Panc1 (cell line): Measurements from ENCODE around the gene GFRA1. TPM values are rescaled to one million over a fixed set of nuclear protein-coding genes. Genes with fewer than 3 reads are reported as not detected.

Source experiments
- ATAC-seq: fragments of 200-7000 bp; cut with Tn5 transposase; 2 replicates; pipeline ENCODE4 v1.9.1; 2020; ENCODE audit warnings: mild to moderate bottlenecking, moderate library complexity
- BruUV-seq: library from RNA; stranded (reverse); fragments of 400-500 nt; replicated peaks from 2 replicates; lab custom pipeline; 2021; lab: Mats Ljungman, UMichigan
- CTCF ChIA-PET: fragments of 300-600 bp; sonication (Branson Sonifier 250); formaldehyde crosslinking; loops from one replicate; lab custom pipeline; 2022; ENCODE audit warnings: antibody characterized with exemption; lab: Charles Lee
- POLR2A ChIA-PET: fragments of 300-600 bp; sonication (Branson Sonifier 250); formaldehyde crosslinking; loops from one replicate; lab custom pipeline; 2022; ENCODE audit warnings: antibody characterized with exemption; lab: Charles Lee
- DNase-seq: peaks from one replicate; pipeline ENCODE4 v3.0.0-alpha.2; 2010; ENCODE audit warnings: low read depth, low spot score
- H3K27ac ChIP-seq: 2 replicates; pipeline ENCODE4 v1.5.1; 2011; ENCODE audit warnings: mild to moderate bottlenecking, low read length, inconsistent platforms
- H3K27me3 ChIP-seq: fragments of 200-500 bp; sonication (Bioruptor generic); 2 replicates; pipeline ENCODE4 v1.6.0; 2014; ENCODE audit warnings: low read length, inconsistent platforms; ENCODE audit not compliant: control insufficient read depth, insufficient read depth
- H3K36me3 ChIP-seq: fragments of 200-500 bp; sonication (Bioruptor generic); 2 replicates; pipeline ENCODE4 v1.5.1; 2014; ENCODE audit warnings: inconsistent platforms, mild to moderate bottlenecking, low read length, moderate library complexity; ENCODE audit not compliant: control insufficient read depth, insufficient read depth
- H3K4me1 ChIP-seq: 2 replicates; pipeline ENCODE4 v1.5.1; 2011; ENCODE audit warnings: inconsistent platforms, mild to moderate bottlenecking, low read length, moderate library complexity; ENCODE audit not compliant: control insufficient read depth, insufficient read depth
- H3K4me3 ChIP-seq, 2 experiments: 2 replicates each; pipeline ENCODE4 v1.5.1; 2011 to 2012; ENCODE audit warnings: low read depth in 2 of 2, low read length in 2 of 2, mild to moderate bottlenecking in 2 of 2, inconsistent platforms in 1 of 2, moderate library complexity in 1 of 2
- H3K9me3 ChIP-seq: fragments of 200-500 bp; sonication (Bioruptor generic); 2 replicates; pipeline ENCODE4 v1.5.1; 2014; ENCODE audit warnings: low read depth, mild to moderate bottlenecking, inconsistent platforms, low read length, moderate library complexity; ENCODE audit not compliant: control insufficient read depth, insufficient read depth
- POLR2AphosphoS5 ChIP-seq: IDR thresholded peaks from 2 replicates; pipeline ENCODE4 v1.6.1; 2012; ENCODE audit warnings: mild to moderate bottlenecking, low read depth, low read length, moderate library complexity
- SIN3A ChIP-seq: IDR thresholded peaks from 2 replicates; pipeline ENCODE4 v1.6.1; 2012; ENCODE audit warnings: low read depth, mild to moderate bottlenecking, low read length, moderate library complexity, borderline replicate concordance; ENCODE audit not compliant: insufficient read depth
- TCF7L2 ChIP-seq: IDR thresholded peaks from 2 replicates; pipeline ENCODE4 v1.6.1; 2011; ENCODE audit warnings: mild to moderate bottlenecking, low read depth, low read length, inconsistent platforms
- in situ Hi-C: cut with HindIII; loops from 2 replicates; pipeline ENCODE4 v1.10.0; 2016; ENCODE audit warnings: low sequenced_read_pairs, low pct_unique_long_range_greater_than_20kb
- intact Hi-C: fragments of 100-400 bp; cut with micrococcal nuclease; formaldehyde crosslinking; loops from one replicate; pipeline ENCODE4 v1.10.0; 2022; ENCODE audit not compliant: unreplicated experiment
- total RNA-seq: library from RNA; stranded (reverse); gene quantifications from one replicate; pipeline ENCODE4 v1.2.1, GENCODE V29; 2021; ENCODE audit not compliant: unreplicated experiment
- TF ChIP-seq, protein P1 (sequence below), 2 experiments: IDR thresholded peaks; 2 replicates each; pipeline ENCODE4 v1.6.1; 2011 to 2012; ENCODE audit warnings: low read depth in 2 of 2, control low read depth in 1 of 2, low read length in 1 of 2, mild to moderate bottlenecking in 1 of 2, moderate library complexity in 1 of 2; ENCODE audit not compliant: insufficient read depth in 1 of 2
- TF ChIP-seq, protein P2 (sequence below): fragments of 450-650 bp; IDR thresholded peaks from 2 replicates; pipeline ENCODE4 v1.5.1; 2017; ENCODE audit warnings: mild to moderate bottlenecking

The GFRA1 gene
- total RNA-seq, 1 experiment from 2014 or later: 0.10 TPM

DNA sequence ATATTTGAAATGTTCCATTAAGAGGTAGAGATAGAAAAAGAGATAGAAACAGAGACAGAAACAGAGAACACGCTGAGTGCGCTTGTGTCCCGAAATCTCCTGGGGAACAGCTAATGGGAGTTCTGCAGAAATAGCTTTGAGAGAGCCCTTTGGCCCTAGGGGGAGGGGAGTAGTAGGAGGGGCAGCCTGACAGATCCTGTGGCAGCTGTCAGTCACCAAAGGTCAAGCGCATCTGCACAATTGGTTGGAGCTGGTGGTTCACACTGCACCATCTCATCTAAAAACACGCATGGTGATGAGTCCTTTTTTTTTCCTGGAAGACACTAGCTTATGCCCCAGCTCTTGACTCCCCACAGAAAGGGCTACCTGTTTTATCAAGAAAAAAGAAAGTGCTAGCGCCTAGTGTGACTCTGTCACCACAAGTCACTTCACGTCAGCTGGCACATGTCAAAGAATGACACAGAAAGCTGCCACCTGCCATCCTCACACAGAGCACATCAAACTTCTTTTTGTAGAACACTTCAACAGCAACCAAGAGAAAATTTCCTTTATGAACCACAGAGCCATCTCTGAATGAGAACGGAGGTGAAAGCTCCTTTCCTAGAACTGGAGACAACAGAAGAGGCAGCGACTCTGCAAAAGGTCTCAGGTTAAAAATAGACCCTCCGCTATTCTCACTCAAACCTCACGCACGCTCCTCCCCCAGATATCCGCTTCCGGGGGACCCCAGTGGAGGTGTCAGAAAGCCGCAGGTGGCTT, 125.7 kb downstream of the GFRA1 start:
- Histone ChIP-seq H3K4me3 (no peak overlapping the region), H3K9me3 (no peaks in the 10 kb centered on the region), H3K27me3 (no peaks in the 10 kb centered on the region; the same call in 1 of the 2 replicates), H3K4me1 (no peaks in the 10 kb centered on the region), H3K36me3 (no peaks in the 10 kb centered on the region), H3K27ac (no peak overlapping the region)
- DNase-seq: no peak
- POLR2A ChIA-PET: no interaction called here
- TF ChIP-seq SIN3A (no peak), TCF7L2 (no peak), POLR2AphosphoS5 (no peak)
- TF ChIP-seq, protein P1, sequence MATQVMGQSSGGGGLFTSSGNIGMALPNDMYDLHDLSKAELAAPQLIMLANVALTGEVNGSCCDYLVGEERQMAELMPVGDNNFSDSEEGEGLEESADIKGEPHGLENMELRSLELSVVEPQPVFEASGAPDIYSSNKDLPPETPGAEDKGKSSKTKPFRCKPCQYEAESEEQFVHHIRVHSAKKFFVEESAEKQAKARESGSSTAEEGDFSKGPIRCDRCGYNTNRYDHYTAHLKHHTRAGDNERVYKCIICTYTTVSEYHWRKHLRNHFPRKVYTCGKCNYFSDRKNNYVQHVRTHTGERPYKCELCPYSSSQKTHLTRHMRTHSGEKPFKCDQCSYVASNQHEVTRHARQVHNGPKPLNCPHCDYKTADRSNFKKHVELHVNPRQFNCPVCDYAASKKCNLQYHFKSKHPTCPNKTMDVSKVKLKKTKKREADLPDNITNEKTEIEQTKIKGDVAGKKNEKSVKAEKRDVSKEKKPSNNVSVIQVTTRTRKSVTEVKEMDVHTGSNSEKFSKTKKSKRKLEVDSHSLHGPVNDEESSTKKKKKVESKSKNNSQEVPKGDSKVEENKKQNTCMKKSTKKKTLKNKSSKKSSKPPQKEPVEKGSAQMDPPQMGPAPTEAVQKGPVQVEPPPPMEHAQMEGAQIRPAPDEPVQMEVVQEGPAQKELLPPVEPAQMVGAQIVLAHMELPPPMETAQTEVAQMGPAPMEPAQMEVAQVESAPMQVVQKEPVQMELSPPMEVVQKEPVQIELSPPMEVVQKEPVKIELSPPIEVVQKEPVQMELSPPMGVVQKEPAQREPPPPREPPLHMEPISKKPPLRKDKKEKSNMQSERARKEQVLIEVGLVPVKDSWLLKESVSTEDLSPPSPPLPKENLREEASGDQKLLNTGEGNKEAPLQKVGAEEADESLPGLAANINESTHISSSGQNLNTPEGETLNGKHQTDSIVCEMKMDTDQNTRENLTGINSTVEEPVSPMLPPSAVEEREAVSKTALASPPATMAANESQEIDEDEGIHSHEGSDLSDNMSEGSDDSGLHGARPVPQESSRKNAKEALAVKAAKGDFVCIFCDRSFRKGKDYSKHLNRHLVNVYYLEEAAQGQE (IDR thresholded peaks at IDR 0.05; ENCODE audit: insufficient read depth in 1 of 2, low read depth in 2 of 2, low read length in 1 of 2): no peak
- TF ChIP-seq, protein P2, sequence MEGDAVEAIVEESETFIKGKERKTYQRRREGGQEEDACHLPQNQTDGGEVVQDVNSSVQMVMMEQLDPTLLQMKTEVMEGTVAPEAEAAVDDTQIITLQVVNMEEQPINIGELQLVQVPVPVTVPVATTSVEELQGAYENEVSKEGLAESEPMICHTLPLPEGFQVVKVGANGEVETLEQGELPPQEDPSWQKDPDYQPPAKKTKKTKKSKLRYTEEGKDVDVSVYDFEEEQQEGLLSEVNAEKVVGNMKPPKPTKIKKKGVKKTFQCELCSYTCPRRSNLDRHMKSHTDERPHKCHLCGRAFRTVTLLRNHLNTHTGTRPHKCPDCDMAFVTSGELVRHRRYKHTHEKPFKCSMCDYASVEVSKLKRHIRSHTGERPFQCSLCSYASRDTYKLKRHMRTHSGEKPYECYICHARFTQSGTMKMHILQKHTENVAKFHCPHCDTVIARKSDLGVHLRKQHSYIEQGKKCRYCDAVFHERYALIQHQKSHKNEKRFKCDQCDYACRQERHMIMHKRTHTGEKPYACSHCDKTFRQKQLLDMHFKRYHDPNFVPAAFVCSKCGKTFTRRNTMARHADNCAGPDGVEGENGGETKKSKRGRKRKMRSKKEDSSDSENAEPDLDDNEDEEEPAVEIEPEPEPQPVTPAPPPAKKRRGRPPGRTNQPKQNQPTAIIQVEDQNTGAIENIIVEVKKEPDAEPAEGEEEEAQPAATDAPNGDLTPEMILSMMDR: no peak
- intact Hi-C loops (no loop called here), in situ Hi-C loops (no loop called here)
- BruUV-seq: no TSS peak
- CTCF ChIA-PET: no interaction called here
- no peak for ATAC-seq

GRCh38 chr10:116146372-116147140, 126.5 kb downstream of the GFRA1 start:
- Histone ChIP-seq H3K4me1 (no peaks in the 10 kb centered on the region), H3K36me3 (no peaks in the 10 kb centered on the region), H3K4me3 (no peak overlapping the region), H3K27ac (no peak overlapping the region), H3K9me3 (no peaks in the 10 kb centered on the region), H3K27me3 (no peaks in the 10 kb centered on the region; the same call in 1 of the 2 replicates)
- ChIA-PET POLR2A (no interaction called here), CTCF (no interaction called here)
- intact Hi-C loops: no loop called here
- in situ Hi-C loops: no loop called here
- ATAC-seq (no peak), DNase-seq (no peak)
- no TSS peak for BruUV-seq
- TF ChIP-seq TCF7L2: no peak
- TF ChIP-seq SIN3A: no peak
- no peak for TF ChIP-seq POLR2AphosphoS5
- TF ChIP-seq, protein P1 (IDR thresholded peaks at IDR 0.05; ENCODE audit: insufficient read depth in 1 of 2, low read depth in 2 of 2, low read length in 1 of 2): no peak
- TF ChIP-seq, protein P2: no peak
